Neural cell (in vitro differentiated cells): Measurements from ENCODE around the gene GBP2. TPM values are rescaled to one million over a fixed set of nuclear protein-coding genes. Genes with fewer than 3 reads are reported as not detected.

Source experiments
- H2AFZ ChIP-seq: fragments of 200-600, 300-800 bp; sonication (generic), shearing (Covaris generic); 2 replicates; pipeline ENCODE4 v1.6.0; 2014; ENCODE audit warnings: low read depth, mild to moderate bottlenecking, antibody characterized with exemption, low read length, moderate library complexity
- H3F3A ChIP-seq: fragments of 200-600 bp; shearing (Covaris generic); 2 replicates; pipeline ENCODE4 v1.6.1; 2016; ENCODE audit warnings: mild to moderate bottlenecking, moderate library complexity, mixed read lengths, antibody characterized with exemption, low read length; ENCODE audit not compliant: insufficient read depth, poor library complexity, severe bottlenecking
- H3K27ac ChIP-seq: fragments of 200-600, 300-800 bp; sonication (generic), shearing (Covaris generic); 2 replicates; pipeline ENCODE4 v1.5.1; 2014; ENCODE audit warnings: mild to moderate bottlenecking, low read length, moderate library complexity
- H3K27me3 ChIP-seq: fragments of 300-800, 200-600 bp; sonication (generic), shearing (Covaris generic); 2 replicates; pipeline ENCODE4 v1.6.0; 2014; ENCODE audit warnings: mild to moderate bottlenecking, low read depth, low read length, moderate library complexity; ENCODE audit not compliant: insufficient read depth
- H3K36me3 ChIP-seq: fragments of 300-800, 200-600 bp; sonication (generic), shearing (Covaris generic); 2 replicates; pipeline ENCODE4 v1.5.1; 2014; ENCODE audit warnings: mild to moderate bottlenecking, antibody characterized with exemption, low read length, moderate library complexity; ENCODE audit not compliant: insufficient read depth
- H3K4me2 ChIP-seq: fragments of 300-800, 200-600 bp; sonication (generic), shearing (Covaris generic); 2 replicates; pipeline ENCODE4 v1.6.0; 2014; ENCODE audit warnings: mild to moderate bottlenecking, low read length
- H3K4me3 ChIP-seq: fragments of 300-800, 200-600 bp; sonication (generic), shearing (Covaris generic); 2 replicates; pipeline ENCODE4 v1.5.1; 2014; ENCODE audit warnings: mild to moderate bottlenecking, low read length, moderate library complexity
- H3K79me2 ChIP-seq: fragments of 200-600 bp; shearing (Covaris generic); replicated peaks from 2 replicates; pipeline ENCODE4 v1.6.0; 2014; ENCODE audit warnings: mild to moderate bottlenecking, low read length, moderate library complexity; ENCODE audit not compliant: insufficient read depth
- H3K9ac ChIP-seq: fragments of 300-800, 200-600 bp; sonication (generic), shearing (Covaris generic); 2 replicates; pipeline ENCODE4 v1.6.1; 2016; ENCODE audit warnings: mild to moderate bottlenecking, low read length, mixed read lengths
- H3K9me2 ChIP-seq: fragments of 200-600 bp; shearing (Covaris generic); 2 replicates; pipeline ENCODE4 v1.6.1; 2016; ENCODE audit warnings: mild to moderate bottlenecking, low read length, mixed read lengths; ENCODE audit not compliant: insufficient read depth
- H3K9me3 ChIP-seq: fragments of 200-600, 300-800 bp; sonication (generic), shearing (Covaris generic); 2 replicates; pipeline ENCODE4 v1.6.1; 2016; ENCODE audit warnings: mild to moderate bottlenecking, mixed run types, low read length, moderate library complexity, mixed read lengths
- H4K20me1 ChIP-seq: fragments of 200-600 bp; shearing (Covaris generic); 2 replicates; pipeline ENCODE4 v1.6.1; 2016; ENCODE audit warnings: mild to moderate bottlenecking, mixed run types; ENCODE audit not compliant: insufficient read depth
- CTCF ChIP-seq: fragments of 450-650 bp; IDR thresholded peaks from 2 replicates; pipeline ENCODE4 v1.5.1; 2014; ENCODE audit warnings: antibody characterized with exemption, mild to moderate bottlenecking, moderate library complexity; ENCODE audit not compliant: poor library complexity, severe bottlenecking
- EP300 ChIP-seq: fragments of 450-650 bp; conservative IDR thresholded peaks from 2 replicates; pipeline ENCODE4 v1.6.1; 2014; ENCODE audit warnings: antibody characterized with exemption, mild to moderate bottlenecking, moderate library complexity; ENCODE audit not compliant: poor library complexity, severe bottlenecking
- EZH2 ChIP-seq: fragments of 200-600, 300-800 bp; shearing (Covaris generic), sonication (generic); IDR thresholded peaks from 2 replicates; pipeline ENCODE4 v1.6.1; 2014; ENCODE audit warnings: antibody characterized with exemption, low read length, borderline replicate concordance, mild to moderate bottlenecking; ENCODE audit not compliant: insufficient read depth, poor library complexity, severe bottlenecking
- MXI1 ChIP-seq: fragments of 450-650 bp; conservative IDR thresholded peaks from 2 replicates; pipeline ENCODE4 v1.6.1; 2014; ENCODE audit warnings: antibody characterized with exemption, mild to moderate bottlenecking; ENCODE audit not compliant: poor library complexity, severe bottlenecking
- POLR2AphosphoS5 ChIP-seq: IDR thresholded peaks from 2 replicates; pipeline ENCODE4 v1.6.1; 2012
- RAD21 ChIP-seq: fragments of 450-650 bp; conservative IDR thresholded peaks from 2 replicates; pipeline ENCODE4 v1.6.1; 2014; ENCODE audit warnings: antibody characterized with exemption, mild to moderate bottlenecking, moderate library complexity
- REST ChIP-seq: IDR thresholded peaks from 2 replicates; pipeline ENCODE4 v1.6.1; 2012; ENCODE audit warnings: borderline replicate concordance
- SMC3 ChIP-seq: fragments of 450-650 bp; conservative IDR thresholded peaks from 2 replicates; pipeline ENCODE4 v1.6.1; 2014; ENCODE audit warnings: antibody characterized with exemption, mild to moderate bottlenecking, moderate library complexity; ENCODE audit not compliant: poor library complexity
- TAF1 ChIP-seq: IDR thresholded peaks from 2 replicates; pipeline ENCODE4 v1.6.1; 2012; ENCODE audit warnings: low read depth
- polyA plus RNA-seq: library from polyadenylated mRNA; depleted of rRNA; stranded (reverse); fragments of >200 nt; gene quantifications from 2 replicates; pipeline ENCODE4 v1.2.3, GENCODE V29; 2014

GBP2 gene
- polyA plus RNA-seq, 1 donor from 2014 or later = not detected

GRCh38 chr1:89167590-89168230 is 41.8 kb upstream of the GBP2 start:
- no peak overlapping the region for H2AFZ ChIP-seq
- TF ChIP-seq EP300 = no peak
- no peak for TF ChIP-seq MXI1
- no peak for TF ChIP-seq CTCF
- TF ChIP-seq EZH2 = no peak
- TF ChIP-seq RAD21 = no peak
- TF ChIP-seq REST = no peak
- TF ChIP-seq SMC3 = no peak
- TF ChIP-seq TAF1 = no peak
- no peak for TF ChIP-seq POLR2AphosphoS5

GRCh38 chr1:89166705-89167104 is 40.8 kb upstream of the GBP2 start:
- no peak overlapping the region for H3K4me3 ChIP-seq
- H3K27me3 ChIP-seq = no peaks in the 10 kb centered on the region
- H3K9ac ChIP-seq = no peak overlapping the region
- H3K36me3 ChIP-seq = no peaks in the 10 kb centered on the region
- TF ChIP-seq EZH2 (no peak), REST (no peak), EP300 (no peak), RAD21 (no peak), SMC3 (no peak), TAF1 (no peak), MXI1 (no peak), POLR2AphosphoS5 (no peak), CTCF (no peak)
- H3K27ac ChIP-seq = no peak overlapping the region
- no peaks in the 10 kb centered on the region for H3K9me3 ChIP-seq
- H3F3A ChIP-seq = no peaks in the 10 kb centered on the region
- H3K4me2 ChIP-seq = no peak overlapping the region
- no peaks in the 10 kb centered on the region for H3K79me2 ChIP-seq
- H4K20me1 ChIP-seq = no peaks in the 10 kb centered on the region
- H2AFZ ChIP-seq = no peak overlapping the region
- H3K9me2 ChIP-seq = no peaks in the 10 kb centered on the region

More at GRCh38 chr1:89167590-89168230, 41.8 kb upstream of the GBP2 start:
- Histone ChIP-seq H3K9ac (no peak overlapping the region), H3K27me3 (no peaks in the 10 kb centered on the region), H3K9me2 (no peaks in the 10 kb centered on the region), H3K4me2 (no peak overlapping the region), H4K20me1 (no peaks in the 10 kb centered on the region), H3K27ac (no peak overlapping the region), H3K36me3 (no peaks in the 10 kb centered on the region), H3K4me3 (no peak overlapping the region), H3K79me2 (no peaks in the 10 kb centered on the region), H3K9me3 (no peaks in the 10 kb centered on the region), H3F3A (no peaks in the 10 kb centered on the region)
